ENCODE measurements around the gene TMEM97.
"Not testable (repeated sequence)": the region's sequence is repeated elsewhere in the genome, so short reads cannot be mapped to it uniquely, and the experiment has no call there.

TMEM97 gene

GRCh38 chr17:28334171-28334570, 15.2 kb downstream of the TMEM97 start:
- TF ChIP-seq CTCF (IDR thresholded peaks at IDR 0.05; ENCODE audit: insufficient read depth, low read length, missing control alignments), result no peak
- ChIA-PET CTCF (interaction anchor here (1.1 to 1.9 kb wide), 4 partner anchors 8 to 81 kb away, joined by 3 to 7 read pairs (median 4); partner anchors contain the start of gene POLDIP2), POLR2A (interaction anchor here (2.6 kb wide), 1 partner anchor 12 kb away, joined by 55 read pairs; no protein-coding TSS in a partner anchor)
- no peak for DNase-seq (ENCODE audit: low read depth, low spot score)
- H3K4me3 ChIP-seq (ENCODE audit: low read depth, low read length), result peak overlapping the region; percentile 83

- CTCF ChIA-PET, result interaction anchor here (0.9 to 1.9 kb wide), 11 partner anchors 9 to 102 kb away, joined by 3 to 14 read pairs (median 5); partner anchors contain the start of gene POLDIP2
- POLR2A ChIA-PET, result interaction anchor here (1.2 to 2.6 kb wide), 4 partner anchors 11 to 36 kb away, joined by 3 to 55 read pairs (median 16); partner anchors contain the start of genes POLDIP2 and VTN
- DNase-seq (ENCODE audit: low read depth, low spot score), result no peak
- no peak for TF ChIP-seq CTCF (IDR thresholded peaks at IDR 0.05; ENCODE audit: insufficient read depth, low read length, missing control alignments)
- H3K4me3 ChIP-seq (ENCODE audit: low read depth, low read length), result peak overlapping the region; percentile 83
Measured at GRCh38 chr17:28334666-28335200, 15.7 kb downstream of the TMEM97 start.

DNA sequence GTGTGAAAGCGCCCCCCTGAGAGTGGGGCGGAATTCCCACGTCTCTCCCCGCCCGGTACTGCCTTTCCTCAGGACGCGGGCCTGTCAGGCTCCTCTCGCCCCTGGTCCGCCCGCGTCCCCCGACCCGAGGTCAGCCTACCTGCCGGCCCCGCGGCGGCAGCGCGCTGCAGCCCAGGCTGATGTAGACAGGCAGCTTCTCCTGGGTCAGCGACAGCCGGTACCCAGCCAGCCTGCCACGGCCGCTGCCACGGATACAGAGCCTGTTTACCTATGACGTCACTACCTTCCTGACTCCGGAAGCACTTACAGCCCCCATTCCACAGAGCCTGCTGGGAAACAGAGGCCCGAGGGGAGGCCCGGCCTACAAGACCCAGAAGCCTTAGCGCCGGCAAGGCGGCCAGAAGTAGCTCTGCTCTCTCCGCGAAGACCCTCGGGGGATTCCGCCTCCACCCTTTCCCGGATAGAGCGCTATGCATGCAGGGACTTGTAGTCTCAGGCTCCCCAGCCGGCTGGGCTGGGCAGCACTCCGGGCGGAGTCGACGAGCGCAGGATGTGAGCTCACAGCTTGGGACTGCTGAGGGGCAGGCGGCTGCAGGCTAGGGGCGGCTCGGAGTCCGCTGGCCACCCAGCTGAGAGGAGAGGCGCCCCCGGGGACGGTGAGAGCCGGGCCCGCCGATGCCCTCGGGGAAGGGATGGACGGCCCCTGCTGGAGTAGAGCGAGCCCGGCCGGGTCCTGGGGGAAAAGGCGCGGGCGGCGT, 16.4 kb downstream of the TMEM97 start, which contains the start of the genes IFT20 and TNFAIP1:
IFT20 (minus strand) TSS at position 272 of the 758 bp plus-strand sequence. CDS start 3,487 bp downstream, outside the sequence.
TNFAIP1 (plus strand) TSS at position 561 of the 758 bp plus-strand sequence. CDS start 3,761 bp downstream, outside the sequence.
- DNase-seq (ENCODE audit: low read depth, low spot score), result peak; percentile 100
- ChIA-PET POLR2A (interaction anchor here (0.6 to 2.6 kb wide), 8 partner anchors 10 to 446 kb away, joined by 3 to 55 read pairs (median 4); partner anchors contain the start of genes POLDIP2 and VTN), CTCF (interaction anchor here (0.9 to 1.9 kb wide), 13 partner anchors 9 to 530 kb away, joined by 3 to 14 read pairs (median 4); partner anchors contain the start of gene POLDIP2)
- TF ChIP-seq CTCF (IDR thresholded peaks at IDR 0.05; ENCODE audit: insufficient read depth, low read length, missing control alignments), result peak; percentile 4
- peak within 1 kb of the TSS; percentile 83 for H3K4me3 ChIP-seq (ENCODE audit: low read depth, low read length)

GRCh38 chr17:28335959-28336871, 17.2 kb downstream of the TMEM97 start:
- peak overlapping the region; percentile 81 for H3K4me3 ChIP-seq (ENCODE audit: low read depth, low read length)
- POLR2A ChIA-PET, result interaction anchor here (0.6 to 2.6 kb wide), 8 partner anchors 10 to 447 kb away, joined by 3 to 55 read pairs (median 4); partner anchors contain the start of genes POLDIP2 and VTN
- CTCF ChIA-PET, result interaction anchor here (1.1 to 1.9 kb wide), 9 partner anchors 9 to 531 kb away, joined by 3 to 14 read pairs (median 4); no protein-coding TSS in a partner anchor
- TF ChIP-seq CTCF (IDR thresholded peaks at IDR 0.05; ENCODE audit: insufficient read depth, low read length, missing control alignments), result no peak
- DNase-seq (ENCODE audit: low read depth, low spot score), result peak; percentile 71

DNA sequence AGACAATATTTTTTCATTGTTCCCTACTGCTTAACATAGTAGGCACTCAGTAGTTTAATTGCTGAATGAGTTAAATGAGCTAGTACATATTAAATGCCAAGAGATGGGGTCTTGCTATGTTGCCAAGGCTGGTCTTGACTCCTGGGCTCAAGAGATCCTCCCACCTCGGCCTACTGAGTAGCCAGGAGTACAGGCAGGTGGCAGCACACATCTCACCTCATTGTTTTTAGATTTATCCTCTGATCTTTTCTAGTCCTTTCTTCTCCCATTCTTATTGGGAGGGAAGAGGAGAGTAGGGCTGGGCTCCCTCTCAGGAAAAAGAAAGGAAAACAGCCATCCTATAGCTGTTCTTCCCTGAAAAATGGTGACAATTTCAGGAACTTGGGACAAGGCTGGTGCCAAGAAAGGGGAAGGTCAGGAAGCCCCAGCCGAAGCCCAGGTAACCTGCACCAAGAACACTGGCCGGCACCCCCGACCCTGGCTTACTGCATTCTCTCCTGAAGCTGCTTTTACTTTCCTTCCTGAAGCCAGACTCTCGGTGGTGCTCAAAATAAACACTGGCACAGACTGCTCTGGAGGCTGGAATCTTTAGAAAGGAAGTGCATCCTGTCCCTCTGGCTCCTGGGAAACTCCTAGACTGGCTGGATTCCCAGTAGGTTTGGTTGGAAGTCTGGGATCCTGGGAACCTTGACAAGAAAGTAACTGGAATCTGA, 19.2 kb downstream of the TMEM97 start:
- no peak overlapping the region for H3K4me3 ChIP-seq (ENCODE audit: low read depth, low read length)
- POLR2A ChIA-PET, result interaction anchor here (1.7 kb wide), 1 partner anchor 9 kb away, joined by 6 read pairs; no protein-coding TSS in a partner anchor
- CTCF ChIA-PET, result interaction anchor here (0.8 to 1.5 kb wide), 6 partner anchors 8 to 128 kb away, joined by 3 to 4 read pairs (median 3); no protein-coding TSS in a partner anchor
- no peak for DNase-seq (ENCODE audit: low read depth, low spot score)
- no peak for TF ChIP-seq CTCF (IDR thresholded peaks at IDR 0.05; ENCODE audit: insufficient read depth, low read length, missing control alignments)

DNA sequence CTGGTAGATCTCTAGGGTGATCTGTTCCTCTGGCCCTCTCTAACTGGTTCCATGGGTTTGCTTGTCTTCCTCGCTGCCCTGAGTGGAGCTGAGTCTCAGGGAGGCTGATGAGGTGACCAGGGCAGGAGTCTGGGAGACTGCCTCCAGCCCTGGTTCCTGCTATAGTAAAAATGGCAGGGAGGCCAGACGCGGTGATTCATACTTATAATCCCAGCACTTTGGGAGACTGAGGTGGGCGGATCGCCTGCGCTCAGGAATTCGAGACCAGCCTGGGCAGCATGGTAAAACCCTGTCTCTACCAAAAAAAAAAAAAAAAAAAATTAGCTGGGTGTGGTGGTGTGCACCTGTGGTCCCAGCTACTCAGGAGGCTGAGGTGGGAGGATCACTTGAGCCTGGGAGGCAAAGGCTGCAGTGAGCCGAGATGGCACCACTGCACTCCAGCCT, 19.8 kb downstream of the TMEM97 start:
- POLR2A ChIA-PET, result interaction anchor here (1.7 kb wide), 1 partner anchor 8 kb away, joined by 6 read pairs; no protein-coding TSS in a partner anchor
- not testable (repeated sequence) for DNase-seq (ENCODE audit: low read depth, low spot score); H3K4me3 ChIP-seq (ENCODE audit: low read depth, low read length)
- CTCF ChIA-PET, result interaction anchor here (0.8 to 1.5 kb wide), 5 partner anchors 78 to 127 kb away, joined by 3 to 4 read pairs (median 3); no protein-coding TSS in a partner anchor
